NCI-H1417 (cell line): Measurements from ENCODE around the gene IQCH.

Source experiments
- DNase-seq, 3 experiments: peaks; one replicate each; lab custom pipeline; 2025; lab: John Stamatoyannopoulos, UW

IQCH gene

GRCh38 chr15:67524235-67524634, 269.6 kb downstream of the IQCH start:
- DNase-seq: no peak

GRCh38 chr15:67528513-67528912, 273.9 kb downstream of the IQCH start:
- DNase-seq: no peak

- no peak for DNase-seq
Measured at GRCh38 chr15:67531379-67531914, 276.9 kb downstream of the IQCH start.

GRCh38 chr15:67533873-67534272, 279.3 kb downstream of the IQCH start:
- DNase-seq: no peak

- no peak for DNase-seq
Measured at GRCh38 chr15:67534360-67534759, 279.8 kb downstream of the IQCH start.

- DNase-seq: no peak
Measured at GRCh38 chr15:67537771-67538170, 283.2 kb downstream of the IQCH start.

GRCh38 chr15:67542420-67543347, 288.1 kb downstream of the IQCH start, which contains the start of gene MAP2K5:
TSS of gene MAP2K5 (plus strand) at chr15:67542703. CDS start at chr15:67543336, 633 bp downstream.
- peak; percentile 76 to 92 (median 91) for DNase-seq

- peak in 2 of 3 experiments; percentile 42 to 60 for DNase-seq
Measured at GRCh38 chr15:67543348-67543718, 288.7 kb downstream of the IQCH start.

GRCh38 chr15:67544475-67544874, 289.9 kb downstream of the IQCH start:
- no peak for DNase-seq

GRCh38 chr15:67545864-67546263, 291.3 kb downstream of the IQCH start:
- DNase-seq: no peak

- DNase-seq: no peak
Measured at GRCh38 chr15:67547064-67547463, 292.5 kb downstream of the IQCH start.

- no peak for DNase-seq
Measured at GRCh38 chr15:67547836-67548235, 293.2 kb downstream of the IQCH start.

- DNase-seq: no peak
Measured at GRCh38 chr15:67548236-67548852, 293.8 kb downstream of the IQCH start.

GRCh38 chr15:67548862-67549651, 294.5 kb downstream of the IQCH start:
- DNase-seq: peak; percentile 74 to 90 (median 77)

GRCh38 chr15:67549736-67550135, 295.1 kb downstream of the IQCH start:
- no peak for DNase-seq

- DNase-seq: no peak
Measured at GRCh38 chr15:67550522-67550921, 295.9 kb downstream of the IQCH start.

- no peak for DNase-seq
Measured at GRCh38 chr15:67551207-67551743, 296.7 kb downstream of the IQCH start.
